ENCODE data around the gene NSRP1. TPM values are rescaled to one million over a fixed set of nuclear protein-coding genes. Genes with fewer than 3 reads are reported as not detected.

Gene NSRP1
- total and polyA plus RNA-seq, 2 experiments from 2014 or later, result 7.7 to 54.8 TPM

GRCh38 chr17:30173649-30174048 is 57.0 kb downstream of the NSRP1 start:
- Histone ChIP-seq H3K27ac (no peak overlapping the region), H3K4me3 (no peak overlapping the region), H3F3A (ENCODE audit: insufficient read depth) (no peaks in the 10 kb centered on the region), H3K27me3 (replicated peaks; ENCODE audit: insufficient read depth) (no peaks in the 10 kb centered on the region), H3K79me2 (ENCODE audit: insufficient read depth) (peaks cover 87% of the 10 kb centered on the region), H3K4me1 (ENCODE audit: insufficient read depth) (no peaks in the 10 kb centered on the region), H3K9ac (no peak overlapping the region), H3K36me3 (ENCODE audit: low read depth) (peaks cover 43% of the 10 kb centered on the region), H3K9me2 (ENCODE audit: insufficient read depth) (no peaks in the 10 kb centered on the region), H3K9me3 (ENCODE audit: low read depth) (no peaks in the 10 kb centered on the region), H2AFZ (no peak overlapping the region), H3K4me2 (ENCODE audit: unreplicated experiment) (no peak overlapping the region), H4K20me1 (ENCODE audit: insufficient read depth) (no peaks in the 10 kb centered on the region)
- in situ Hi-C loops (cut with MboI), result no loop called here
- 49 to 56% methylated on average over 2 of the region's 2 CpGs for WGBS, 2 experiments (ENCODE audit: low coverage in 1 of 2, low lambda C conversion rate in 2 of 2, missing lambda C conversion rate in 2 of 2)
- no peak for DNase-seq
- no peak for TF ChIP-seq EZH2phosphoT487 (IDR thresholded peaks at IDR 0.05; ENCODE audit: insufficient read depth, low read depth)
- no peak for TF ChIP-seq EZH2 (IDR thresholded peaks at IDR 0.05; ENCODE audit: insufficient read depth, poor library complexity, severe bottlenecking)

DNA sequence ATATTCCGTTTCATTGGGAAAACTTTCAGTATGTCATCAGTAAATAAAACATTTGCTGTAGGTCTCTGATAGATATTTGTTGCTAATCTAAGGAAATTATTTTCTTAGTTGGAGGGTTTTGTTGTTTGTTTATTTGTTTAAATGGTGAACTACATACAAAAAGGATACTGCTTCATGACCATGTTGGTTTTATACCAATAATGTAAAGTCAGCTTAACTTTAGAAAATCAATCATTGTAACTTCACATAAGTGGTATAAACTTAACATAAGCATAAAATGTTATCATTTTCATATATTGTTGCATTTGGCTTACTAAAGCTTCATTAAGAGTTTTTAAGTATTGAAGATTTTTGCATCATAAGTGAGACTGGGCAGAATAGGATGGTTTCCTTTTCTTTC is 57.9 kb downstream of the NSRP1 start:
- Histone ChIP-seq H4K20me1 (ENCODE audit: insufficient read depth) (no peaks in the 10 kb centered on the region), H3K4me2 (ENCODE audit: unreplicated experiment) (no peak overlapping the region), H3K9me2 (ENCODE audit: insufficient read depth) (no peaks in the 10 kb centered on the region), H2AFZ (no peak overlapping the region), H3K27me3 (replicated peaks; ENCODE audit: insufficient read depth) (no peaks in the 10 kb centered on the region), H3K9ac (no peak overlapping the region), H3K4me3 (no peak overlapping the region), H3K4me1 (ENCODE audit: insufficient read depth) (no peaks in the 10 kb centered on the region), H3K79me2 (ENCODE audit: insufficient read depth) (peaks cover 83% of the 10 kb centered on the region), H3K36me3 (ENCODE audit: low read depth) (peaks cover 48% of the 10 kb centered on the region), H3K27ac (no peak overlapping the region), H3F3A (ENCODE audit: insufficient read depth) (no peaks in the 10 kb centered on the region), H3K9me3 (ENCODE audit: low read depth) (no peaks in the 10 kb centered on the region)
- in situ Hi-C loops (cut with MboI), result no loop called here
- TF ChIP-seq EZH2phosphoT487 (IDR thresholded peaks at IDR 0.05; ENCODE audit: insufficient read depth, low read depth), result no peak
- TF ChIP-seq EZH2 (IDR thresholded peaks at IDR 0.05; ENCODE audit: insufficient read depth, poor library complexity, severe bottlenecking), result no peak
- no peak for DNase-seq
- 97 to 98% methylated on average over 1 of the region's 1 CpG for WGBS, 2 experiments (ENCODE audit: low coverage in 1 of 2, low lambda C conversion rate in 2 of 2, missing lambda C conversion rate in 2 of 2)

DNA sequence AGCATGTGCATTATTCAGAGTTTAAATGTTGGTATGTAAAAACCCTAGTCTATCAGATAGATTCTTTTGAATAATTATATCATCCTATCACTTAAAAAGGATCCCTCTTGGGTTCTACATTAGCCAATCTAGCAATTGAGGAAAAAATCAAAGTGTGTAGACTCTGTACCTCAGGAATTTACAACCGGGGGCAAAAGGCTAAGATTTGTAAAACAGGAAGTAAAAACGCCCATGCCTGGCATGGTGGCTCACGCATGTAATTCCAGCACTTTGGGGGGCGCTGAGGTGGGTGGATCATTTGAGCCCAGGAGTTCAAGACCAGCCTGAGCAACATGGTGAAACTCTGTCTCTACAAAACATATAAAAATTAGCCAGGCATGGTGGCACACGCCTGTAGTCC is 60.2 kb downstream of the NSRP1 start:
- Histone ChIP-seq H3K27ac (no peak overlapping the region), H3K27me3 (replicated peaks; ENCODE audit: insufficient read depth) (no peaks in the 10 kb centered on the region), H3K4me2 (ENCODE audit: unreplicated experiment) (no peak overlapping the region), H3K79me2 (ENCODE audit: insufficient read depth) (peaks cover 62% of the 10 kb centered on the region), H3K36me3 (ENCODE audit: low read depth) (peaks cover 62% of the 10 kb centered on the region), H3K9me2 (ENCODE audit: insufficient read depth) (no peaks in the 10 kb centered on the region), H3K4me3 (no peak overlapping the region), H3K4me1 (ENCODE audit: insufficient read depth) (no peaks in the 10 kb centered on the region), H2AFZ (no peak overlapping the region), H4K20me1 (ENCODE audit: insufficient read depth) (no peaks in the 10 kb centered on the region), H3K9ac (no peak overlapping the region), H3K9me3 (ENCODE audit: low read depth) (no peaks in the 10 kb centered on the region), H3F3A (ENCODE audit: insufficient read depth) (no peaks in the 10 kb centered on the region)
- DNase-seq, result no peak
- no peak for TF ChIP-seq EZH2phosphoT487 (IDR thresholded peaks at IDR 0.05; ENCODE audit: insufficient read depth, low read depth)
- no peak for TF ChIP-seq EZH2 (IDR thresholded peaks at IDR 0.05; ENCODE audit: insufficient read depth, poor library complexity, severe bottlenecking)
- in situ Hi-C loops (cut with MboI), result no loop called here
- WGBS, 2 experiments (ENCODE audit: low coverage in 1 of 2, low lambda C conversion rate in 2 of 2, missing lambda C conversion rate in 2 of 2), result 96 to 98% methylated on average over 5 of the region's 5 CpGs

- Histone ChIP-seq H3K4me1 (ENCODE audit: insufficient read depth) (no peaks in the 10 kb centered on the region), H3K9me2 (ENCODE audit: insufficient read depth) (no peaks in the 10 kb centered on the region), H3K27me3 (replicated peaks; ENCODE audit: insufficient read depth) (no peaks in the 10 kb centered on the region), H2AFZ (no peak overlapping the region), H3K9me3 (ENCODE audit: low read depth) (no peaks in the 10 kb centered on the region), H3F3A (ENCODE audit: insufficient read depth) (peaks cover 12% of the 10 kb centered on the region; the same call in 1 of the 2 replicates), H3K4me2 (ENCODE audit: unreplicated experiment) (no peak overlapping the region), H3K27ac (no peak overlapping the region), H3K36me3 (ENCODE audit: low read depth) (peaks cover 51% of the 10 kb centered on the region), H4K20me1 (ENCODE audit: insufficient read depth) (no peaks in the 10 kb centered on the region), H3K4me3 (no peak overlapping the region), H3K79me2 (ENCODE audit: insufficient read depth) (no peaks in the 10 kb centered on the region), H3K9ac (no peak overlapping the region)
- DNase-seq, result no peak
- in situ Hi-C loops (cut with MboI), result no loop called here
- TF ChIP-seq EZH2 (IDR thresholded peaks at IDR 0.05; ENCODE audit: insufficient read depth, poor library complexity, severe bottlenecking) (no peak), EZH2phosphoT487 (IDR thresholded peaks at IDR 0.05; ENCODE audit: insufficient read depth, low read depth) (no peak)
- 97 to 100% methylated on average over 1 of the region's 1 CpG for WGBS, 2 experiments (ENCODE audit: low coverage in 1 of 2, low lambda C conversion rate in 2 of 2, missing lambda C conversion rate in 2 of 2)
These were observed 70.1 kb downstream of the NSRP1 start for GRCh38 chr17:30186761-30187160.

DNA sequence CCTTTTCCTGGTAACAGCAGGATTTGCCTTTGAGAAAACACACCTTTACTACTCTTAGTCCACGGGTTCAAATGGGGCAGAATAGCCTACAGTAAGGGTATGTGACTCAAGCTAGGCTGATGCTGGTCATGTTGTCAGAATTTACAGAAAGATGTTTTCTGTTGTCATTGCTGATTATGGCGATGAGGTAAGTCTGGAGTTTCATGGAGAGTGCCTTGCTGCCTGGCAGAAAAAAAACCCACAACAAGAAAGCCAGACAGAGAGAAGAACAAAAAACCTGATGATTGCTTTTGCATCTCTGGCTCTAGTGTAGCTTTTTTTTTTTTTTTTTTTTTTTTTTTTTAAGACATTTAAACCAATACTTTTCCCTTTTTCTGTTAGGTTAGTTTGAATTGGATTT is 71.0 kb downstream of the NSRP1 start:
- no peak for DNase-seq

More for the DNA sequence above, 71.0 kb downstream of the NSRP1 start:
- Histone ChIP-seq H3F3A (ENCODE audit: insufficient read depth) (peaks cover 12% of the 10 kb centered on the region; the same call in 1 of the 2 replicates), H3K4me3 (no peak overlapping the region), H3K9me2 (ENCODE audit: insufficient read depth) (no peaks in the 10 kb centered on the region), H3K9me3 (ENCODE audit: low read depth) (no peaks in the 10 kb centered on the region), H3K4me1 (ENCODE audit: insufficient read depth) (no peaks in the 10 kb centered on the region), H3K9ac (no peak overlapping the region), H3K36me3 (ENCODE audit: low read depth) (peaks cover 46% of the 10 kb centered on the region), H4K20me1 (ENCODE audit: insufficient read depth) (no peaks in the 10 kb centered on the region), H3K4me2 (ENCODE audit: unreplicated experiment) (no peak overlapping the region), H2AFZ (no peak overlapping the region), H3K27me3 (replicated peaks; ENCODE audit: insufficient read depth) (no peaks in the 10 kb centered on the region), H3K79me2 (ENCODE audit: insufficient read depth) (no peaks in the 10 kb centered on the region), H3K27ac (no peak overlapping the region)
- 92 to 100% methylated on average over 2 of the region's 2 CpGs for WGBS, 2 experiments (ENCODE audit: low coverage in 1 of 2, low lambda C conversion rate in 2 of 2, missing lambda C conversion rate in 2 of 2)
- in situ Hi-C loops (cut with MboI), result no loop called here
- TF ChIP-seq EZH2 (IDR thresholded peaks at IDR 0.05; ENCODE audit: insufficient read depth, poor library complexity, severe bottlenecking), result no peak
- TF ChIP-seq EZH2phosphoT487 (IDR thresholded peaks at IDR 0.05; ENCODE audit: insufficient read depth, low read depth), result no peak

Data from GM23248 (cell line).